Large intestine (tissue), 12 donors: ENCODE results near the gene ARHGAP11A. TPM values are rescaled to one million over a fixed set of nuclear protein-coding genes. Genes with fewer than 3 reads are reported as not detected.
"Not testable (repeated sequence)": the region's sequence is repeated elsewhere in the genome, so short reads cannot be mapped to it uniquely, and the experiment has no call there.

Experiments used
- DNase-seq, 2 donors: peaks; one replicate each; pipeline versions ENCODE4 v3.0.0 to v3.0.0-alpha.2; 2013
- H3K27ac ChIP-seq: one replicate; pipeline ENCODE4 v1.5.1; 2013; ENCODE audit warnings: low read length
- H3K27me3 ChIP-seq: 2 replicates; pipeline ENCODE4 v1.6.1; 2013; ENCODE audit warnings: low read length; ENCODE audit not compliant: control insufficient read depth, insufficient read depth
- H3K36me3 ChIP-seq: 2 replicates; pipeline ENCODE4 v1.6.1; 2013; ENCODE audit warnings: low read length; ENCODE audit not compliant: control insufficient read depth, insufficient read depth
- H3K4me1 ChIP-seq: one replicate; pipeline ENCODE4 v1.6.1; 2013; ENCODE audit warnings: low read length; ENCODE audit not compliant: control insufficient read depth, insufficient read depth
- H3K4me3 ChIP-seq: one replicate; pipeline ENCODE4 v1.5.1; 2013; ENCODE audit warnings: low read length
- H3K9me3 ChIP-seq: one replicate; pipeline ENCODE4 v1.6.1; 2013; ENCODE audit warnings: mild to moderate bottlenecking, low read depth, low read length, moderate library complexity; ENCODE audit not compliant: control insufficient read depth
- WGBS: methylation state at CpG from one replicate; pipeline ENCODE4 v1.1.5; 2013; ENCODE audit warnings: low lambda C conversion rate; ENCODE audit not compliant: insufficient coverage; 5-methylcytosine and 5-hydroxymethylcytosine counted together
- long read RNA-seq, 11 donors: transcript quantifications; one replicate each; lab custom pipeline, GENCODE V29; 2026
- polyA plus RNA-seq: library from polyadenylated mRNA; unstranded; fragments of 120-200 nt; gene quantifications from one replicate; pipeline ENCODE4 v1.2.1, GENCODE V29; 2013

The ARHGAP11A gene, protein sequence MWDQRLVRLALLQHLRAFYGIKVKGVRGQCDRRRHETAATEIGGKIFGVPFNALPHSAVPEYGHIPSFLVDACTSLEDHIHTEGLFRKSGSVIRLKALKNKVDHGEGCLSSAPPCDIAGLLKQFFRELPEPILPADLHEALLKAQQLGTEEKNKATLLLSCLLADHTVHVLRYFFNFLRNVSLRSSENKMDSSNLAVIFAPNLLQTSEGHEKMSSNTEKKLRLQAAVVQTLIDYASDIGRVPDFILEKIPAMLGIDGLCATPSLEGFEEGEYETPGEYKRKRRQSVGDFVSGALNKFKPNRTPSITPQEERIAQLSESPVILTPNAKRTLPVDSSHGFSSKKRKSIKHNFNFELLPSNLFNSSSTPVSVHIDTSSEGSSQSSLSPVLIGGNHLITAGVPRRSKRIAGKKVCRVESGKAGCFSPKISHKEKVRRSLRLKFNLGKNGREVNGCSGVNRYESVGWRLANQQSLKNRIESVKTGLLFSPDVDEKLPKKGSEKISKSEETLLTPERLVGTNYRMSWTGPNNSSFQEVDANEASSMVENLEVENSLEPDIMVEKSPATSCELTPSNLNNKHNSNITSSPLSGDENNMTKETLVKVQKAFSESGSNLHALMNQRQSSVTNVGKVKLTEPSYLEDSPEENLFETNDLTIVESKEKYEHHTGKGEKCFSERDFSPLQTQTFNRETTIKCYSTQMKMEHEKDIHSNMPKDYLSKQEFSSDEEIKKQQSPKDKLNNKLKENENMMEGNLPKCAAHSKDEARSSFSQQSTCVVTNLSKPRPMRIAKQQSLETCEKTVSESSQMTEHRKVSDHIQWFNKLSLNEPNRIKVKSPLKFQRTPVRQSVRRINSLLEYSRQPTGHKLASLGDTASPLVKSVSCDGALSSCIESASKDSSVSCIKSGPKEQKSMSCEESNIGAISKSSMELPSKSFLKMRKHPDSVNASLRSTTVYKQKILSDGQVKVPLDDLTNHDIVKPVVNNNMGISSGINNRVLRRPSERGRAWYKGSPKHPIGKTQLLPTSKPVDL
- 15.3 TPM for polyA plus RNA-seq
- long read RNA-seq, donor 1, partial matches to known transcripts = 0 of 1 reads
- long read RNA-seq, donor 1, other reads (novel, unspliced or antisense) = 0 of 1 reads
- long read RNA-seq, donor 2, partial matches to known transcripts = 6 of 6 reads
- long read RNA-seq, donor 2, other reads (novel, unspliced or antisense) = 0 of 6 reads
- long read RNA-seq, donor 3 = 0 reads
- long read RNA-seq, donor 4 = 0 reads
- long read RNA-seq, donor 5, full-length matches to known transcripts = 2 of 2 reads
- long read RNA-seq, donor 5, partial matches to known transcripts = 0 of 2 reads
- long read RNA-seq, donor 5, other reads (novel, unspliced or antisense) = 0 of 2 reads
- long read RNA-seq, donor 6, full-length matches to known transcripts = 3 of 3 reads
- long read RNA-seq, donor 6, partial matches to known transcripts = 0 of 3 reads
- long read RNA-seq, donor 6, other reads (novel, unspliced or antisense) = 0 of 3 reads
- long read RNA-seq, donor 7, full-length matches to known transcripts = 2 of 2 reads
- long read RNA-seq, donor 7, partial matches to known transcripts = 0 of 2 reads
- long read RNA-seq, donor 7, other reads (novel, unspliced or antisense) = 0 of 2 reads
- long read RNA-seq, donor 8, full-length matches to known transcripts = 1 of 6 reads
- long read RNA-seq, donor 8, partial matches to known transcripts = 5 of 6 reads
- long read RNA-seq, donor 8, other reads (novel, unspliced or antisense) = 0 of 6 reads
- long read RNA-seq, donor 9 = 0 reads
- long read RNA-seq, donor 10, full-length matches to known transcripts = 2 of 2 reads
- long read RNA-seq, donor 10, partial matches to known transcripts = 0 of 2 reads
- long read RNA-seq, donor 10, other reads (novel, unspliced or antisense) = 0 of 2 reads
- long read RNA-seq, donor 11, partial matches to known transcripts = 0 of 1 reads
- long read RNA-seq, donor 11, other reads (novel, unspliced or antisense) = 0 of 1 reads

DNA sequence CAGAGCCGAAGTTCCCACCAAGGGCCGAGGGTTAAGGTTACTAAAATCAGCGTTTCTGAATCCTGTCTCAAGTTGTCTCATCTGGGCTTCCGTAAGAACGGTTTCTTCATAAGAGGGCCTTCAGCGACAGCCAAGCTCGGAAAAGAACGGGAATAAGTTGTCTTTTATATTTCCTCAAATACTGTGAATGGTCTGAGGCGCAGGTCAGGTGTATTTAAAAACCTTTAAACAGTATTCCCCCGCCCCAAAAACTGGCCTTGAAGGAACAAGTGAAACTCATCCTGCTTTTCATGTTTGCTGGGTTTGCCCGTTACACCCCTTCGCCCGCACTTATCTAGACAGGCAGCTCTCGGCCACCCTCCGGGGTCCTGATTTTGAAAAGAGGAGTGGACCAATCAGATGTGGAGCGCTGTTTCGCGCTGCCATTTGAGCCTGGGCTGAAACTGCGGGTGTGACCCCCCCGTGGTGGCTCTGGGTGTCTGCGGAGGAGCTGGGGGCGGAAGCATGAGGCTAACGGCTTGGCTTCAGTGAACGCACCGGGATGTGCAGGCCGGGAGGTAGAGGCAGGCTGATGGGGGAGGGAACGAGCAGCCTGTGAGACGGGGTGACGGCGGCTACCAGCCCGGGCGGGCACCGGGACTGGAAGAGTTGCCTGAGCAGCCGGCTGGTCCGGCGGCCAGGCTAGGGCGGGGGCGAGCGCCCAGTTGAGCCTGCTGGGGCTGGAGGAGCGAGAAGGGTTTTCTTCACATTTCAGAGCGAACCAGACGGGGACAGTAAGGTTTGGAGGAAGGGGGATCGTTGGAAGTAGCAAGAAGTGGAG is at the start of gene ARHGAP11A:
Gene ARHGAP11A (plus strand): TSS at position 454 of the 820 bp plus-strand sequence. CDS start 708 bp downstream, outside the sequence.
- 0% methylated on average over 1 of the region's 43 CpGs for WGBS
- H3K9me3 ChIP-seq, H3K36me3 ChIP-seq, H3K27me3 ChIP-seq, H3K4me1 ChIP-seq: not testable (repeated sequence)
- peak within 1 kb of the TSS; percentile 81 for H3K27ac ChIP-seq
- peak within 1 kb of the TSS; percentile 51 for H3K4me3 ChIP-seq
- peak; percentile 77 to 96 for DNase-seq

DNA sequence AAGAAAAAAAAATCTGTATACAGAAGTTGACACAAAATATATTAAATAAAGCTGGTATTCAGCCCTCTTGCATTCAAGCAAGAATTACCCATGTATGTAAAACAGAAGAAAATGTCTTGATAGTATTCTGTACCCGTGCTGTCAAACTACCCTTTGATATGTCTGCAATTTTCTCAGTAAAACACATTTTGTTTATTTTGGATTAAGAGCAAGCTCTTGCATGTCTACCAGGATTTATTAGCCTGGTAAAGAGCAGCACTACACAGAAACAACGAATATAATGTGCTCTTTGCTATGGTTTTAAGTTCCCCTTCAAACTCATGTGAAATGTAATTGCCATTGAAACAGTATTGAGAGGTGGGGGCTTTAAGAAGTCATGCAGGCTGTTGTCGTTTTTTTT is 46.3 kb upstream of the ARHGAP11A start:
- H3K27me3 ChIP-seq, H3K9me3 ChIP-seq, DNase-seq, H3K27ac ChIP-seq, H3K4me3 ChIP-seq, H3K36me3 ChIP-seq, H3K4me1 ChIP-seq: not testable (repeated sequence)
- no CpG with 5 or more reads among the region's 3 CpGs for WGBS

DNA sequence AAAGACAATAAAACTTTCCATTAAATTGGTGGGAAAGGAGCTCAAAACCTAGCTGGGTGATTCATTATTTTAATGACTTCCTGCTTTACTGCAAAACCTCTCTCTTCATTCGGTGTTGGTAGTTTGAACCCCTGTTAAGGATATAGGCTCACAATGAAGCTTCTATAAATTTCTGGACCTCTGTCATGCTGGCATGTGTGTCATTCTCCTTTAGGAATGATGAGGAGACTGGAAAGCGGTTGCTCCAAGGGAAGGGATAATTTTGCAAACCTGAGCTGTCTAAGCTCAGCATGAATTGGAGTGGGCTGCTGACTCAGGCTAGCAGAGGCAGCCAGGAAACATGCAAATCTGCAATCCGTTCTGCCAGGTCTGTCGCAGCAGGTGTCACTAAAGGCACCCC is 36.8 kb upstream of the ARHGAP11A start:
- not testable (repeated sequence) for H3K9me3 ChIP-seq, H3K27me3 ChIP-seq, DNase-seq, H3K4me1 ChIP-seq, H3K27ac ChIP-seq, H3K4me3 ChIP-seq, H3K36me3 ChIP-seq
- WGBS = no CpG with 5 or more reads among the region's 4 CpGs

DNA sequence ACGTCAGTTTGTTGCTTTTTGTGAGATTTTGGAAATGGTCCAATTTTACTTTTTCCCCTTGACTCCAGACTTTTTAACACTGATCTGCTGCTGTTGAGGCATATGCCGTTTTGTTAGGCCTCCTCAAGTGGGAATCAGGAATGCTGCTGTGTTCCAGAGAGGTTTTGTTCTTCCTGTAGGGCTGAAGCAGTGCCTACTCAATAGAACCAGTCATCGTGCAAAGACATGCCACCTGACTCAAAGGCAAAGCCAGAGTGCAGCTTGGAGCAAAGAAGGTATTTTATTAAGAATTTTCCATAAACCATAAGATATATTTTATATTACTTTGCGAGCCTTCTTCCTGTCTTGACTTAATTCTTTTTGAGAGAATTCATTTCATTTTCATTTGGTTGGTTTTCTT is 29.5 kb upstream of the ARHGAP11A start:
- H3K27me3 ChIP-seq, H3K27ac ChIP-seq, H3K36me3 ChIP-seq, H3K4me1 ChIP-seq, H3K9me3 ChIP-seq, H3K4me3 ChIP-seq, DNase-seq: not testable (repeated sequence)
- no CpG with 5 or more reads among the region's 4 CpGs for WGBS

DNA sequence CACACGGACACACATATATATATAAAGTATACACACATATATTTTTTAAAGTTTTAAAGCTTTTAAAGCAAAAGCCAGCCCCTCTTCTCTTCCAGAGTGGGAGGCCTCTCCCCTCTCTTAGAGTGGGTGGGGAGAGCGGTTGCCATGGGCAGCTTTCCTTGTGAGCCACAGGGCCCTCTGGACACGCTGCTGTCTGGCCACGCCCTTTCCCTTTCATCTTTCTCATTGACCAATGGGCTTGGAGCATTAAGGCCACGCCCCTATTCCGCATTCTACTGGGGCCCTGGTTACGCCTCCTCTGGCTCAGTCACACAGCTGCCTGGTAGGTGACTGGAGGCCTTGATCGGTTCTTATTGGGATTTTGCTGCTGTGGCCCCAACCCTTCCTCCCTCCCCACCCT is 22.2 kb upstream of the ARHGAP11A start, which contains the start of gene GOLGA8N:
Gene GOLGA8N (plus strand): TSS at position 306 of the 400 bp plus-strand sequence.
- DNase-seq, H3K9me3 ChIP-seq, H3K27me3 ChIP-seq, H3K36me3 ChIP-seq, H3K4me1 ChIP-seq, H3K4me3 ChIP-seq, H3K27ac ChIP-seq: not testable (repeated sequence)
- WGBS = no CpG with 5 or more reads among the region's 8 CpGs

DNA sequence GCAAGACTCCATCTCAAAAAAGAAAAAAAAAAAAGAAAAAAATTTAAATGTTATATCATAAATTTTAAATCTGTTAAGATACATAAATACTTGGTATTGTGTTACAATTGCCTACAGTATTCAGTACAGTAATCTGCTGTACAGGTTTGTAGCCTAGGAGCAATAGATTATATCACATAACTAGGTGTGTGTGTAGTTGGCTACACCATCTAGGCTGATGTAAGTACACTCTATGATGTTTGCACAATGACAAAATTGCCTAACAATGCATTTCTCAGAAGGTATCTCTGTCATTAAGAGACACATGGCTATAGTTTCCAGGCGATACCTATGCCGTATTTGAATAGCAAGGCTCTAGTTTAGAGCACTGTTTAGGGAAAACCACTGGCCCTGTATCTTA is 5.8 kb upstream of the ARHGAP11A start:
- not testable (repeated sequence) for H3K36me3 ChIP-seq, H3K27ac ChIP-seq, DNase-seq, H3K9me3 ChIP-seq, H3K27me3 ChIP-seq, H3K4me3 ChIP-seq, H3K4me1 ChIP-seq
- no CpG with 5 or more reads among the region's 2 CpGs for WGBS

DNA sequence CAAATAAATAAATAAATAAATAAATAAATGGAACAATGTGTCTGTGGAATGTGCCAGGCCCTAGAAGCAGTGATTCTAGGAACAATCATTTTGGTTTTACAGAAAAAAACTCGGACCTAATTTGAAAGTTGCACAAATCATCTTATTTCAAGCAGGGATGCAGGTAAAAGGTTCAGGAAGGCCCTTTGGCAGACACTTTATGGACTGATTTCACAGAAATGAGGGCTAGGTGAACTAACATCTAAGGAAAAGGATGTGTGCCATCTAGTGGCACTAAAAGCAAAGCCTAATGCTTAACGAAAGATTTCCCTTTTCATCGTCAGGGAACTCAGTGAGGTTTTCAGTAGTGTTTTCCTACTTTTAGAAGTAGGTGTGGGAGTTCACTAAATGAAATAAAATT is 4.6 kb upstream of the ARHGAP11A start:
- DNase-seq = peak in 1 of 2 donors; percentile 20
- no CpG with 5 or more reads among the region's 3 CpGs for WGBS
- not testable (repeated sequence) for H3K36me3 ChIP-seq, H3K27ac ChIP-seq, H3K4me3 ChIP-seq, H3K27me3 ChIP-seq, H3K4me1 ChIP-seq, H3K9me3 ChIP-seq

DNA sequence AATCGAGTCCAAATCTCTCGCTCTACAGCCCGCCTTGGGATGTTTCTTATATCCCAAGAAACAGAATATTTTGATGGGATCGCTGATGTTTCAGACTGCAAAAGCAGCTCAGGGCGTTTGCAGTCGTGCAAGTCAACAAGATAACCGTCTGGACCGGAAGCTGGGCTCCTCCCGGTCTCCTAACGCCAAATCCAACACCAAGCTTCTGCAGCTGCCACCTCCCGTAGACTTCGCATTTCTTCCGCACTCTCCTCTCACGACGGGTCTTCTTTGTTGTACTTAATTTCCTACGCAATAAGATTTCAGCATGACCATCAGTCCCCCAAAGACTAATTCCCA is 623 bp upstream of the ARHGAP11A start:
- not testable (repeated sequence) for H3K36me3 ChIP-seq, H3K4me1 ChIP-seq, H3K27me3 ChIP-seq, H3K9me3 ChIP-seq, DNase-seq
- WGBS = no CpG with 5 or more reads among the region's 16 CpGs
- Histone ChIP-seq H3K4me3 (peak overlapping the region; percentile 51), H3K27ac (peak overlapping the region; percentile 81)
